NCI-H1436 treated with DMSO at 0.1 percent for 48 hours (cell line): ENCODE results near the gene LRTM1.

Source experiments
- DNase-seq: peaks from one replicate; lab custom pipeline; 2025; lab: John Stamatoyannopoulos, UW

Gene LRTM1

GRCh38 chr3:54940971-54941370, 13.1 kb upstream of the LRTM1 start:
- no peak for DNase-seq

GRCh38 chr3:54939557-54940300, 11.9 kb upstream of the LRTM1 start:
- DNase-seq = no peak

GRCh38 chr3:54936561-54936960, 8.7 kb upstream of the LRTM1 start:
- no peak for DNase-seq

DNA sequence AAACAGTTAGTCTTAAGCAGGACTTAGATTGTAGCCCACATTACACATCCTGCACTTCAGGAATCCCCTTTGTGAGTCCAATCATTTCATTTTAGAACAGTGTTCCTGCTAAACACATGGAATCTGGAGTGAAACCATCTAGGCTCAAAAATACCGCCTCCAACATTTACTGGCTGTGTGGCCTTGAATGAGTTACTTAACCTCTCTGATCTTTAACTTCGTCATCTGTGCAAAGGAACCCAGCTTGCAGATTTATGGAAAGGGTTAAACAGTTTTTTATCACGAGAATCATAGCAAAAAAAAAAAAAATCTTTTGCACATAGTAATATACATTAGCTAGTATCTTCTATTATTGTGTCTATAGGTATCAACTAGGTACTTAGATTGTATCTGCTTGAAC, 8.0 kb upstream of the LRTM1 start:
- DNase-seq = no peak

- DNase-seq = no peak
Measured at GRCh38 chr3:54932606-54933005, 4.7 kb upstream of the LRTM1 start.

GRCh38 chr3:54931182-54931581, 3.3 kb upstream of the LRTM1 start:
- no peak for DNase-seq

- no peak for DNase-seq
Measured at GRCh38 chr3:54918516-54918915, 9.3 kb downstream of the LRTM1 start.

DNA sequence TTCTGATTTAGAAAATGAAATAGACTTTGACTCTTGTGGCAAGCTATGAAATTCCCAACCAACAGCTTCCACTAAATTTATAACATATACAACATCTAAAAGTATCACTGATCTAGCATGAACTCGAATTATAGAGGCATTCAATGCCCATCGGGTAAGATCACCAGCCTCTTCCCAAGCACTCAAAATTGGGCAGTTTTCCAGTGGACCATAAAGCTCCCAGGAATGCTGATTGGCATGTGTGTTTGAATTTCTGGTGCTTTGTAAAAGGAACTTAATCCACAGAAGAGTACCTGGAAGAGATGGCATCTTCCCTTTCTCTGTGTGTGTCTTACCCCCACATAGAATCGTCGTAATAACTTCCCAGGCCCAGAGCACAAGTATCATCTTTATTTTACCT, 10.0 kb downstream of the LRTM1 start:
- DNase-seq = no peak

DNA sequence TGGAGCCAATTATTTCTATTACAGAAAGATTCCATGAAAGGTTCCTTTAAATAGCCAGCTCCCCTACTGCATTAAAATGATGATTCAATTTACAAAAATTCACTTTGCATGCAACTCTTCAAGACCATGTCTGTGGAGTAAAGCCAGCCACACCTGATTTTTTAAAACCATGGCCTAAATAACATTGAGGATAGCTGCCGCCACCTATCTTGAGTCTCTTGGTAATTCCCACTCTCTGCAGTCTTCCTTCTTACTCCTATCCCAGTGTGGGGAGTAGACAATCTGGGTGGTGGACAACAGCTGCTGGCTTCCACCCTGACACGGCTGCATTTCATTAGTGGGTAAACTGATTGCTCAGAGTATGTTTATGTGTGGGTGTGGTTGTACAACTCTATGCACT, 10.7 kb downstream of the LRTM1 start:
- no peak for DNase-seq

GRCh38 chr3:54916732-54917131, 11.1 kb downstream of the LRTM1 start:
- no peak for DNase-seq

- no peak for DNase-seq
Measured at GRCh38 chr3:54915976-54916375, 11.9 kb downstream of the LRTM1 start.

- DNase-seq = no peak
Measured at GRCh38 chr3:54915181-54915580, 12.7 kb downstream of the LRTM1 start.

- DNase-seq = no peak
Measured at GRCh38 chr3:54914180-54914579, 13.7 kb downstream of the LRTM1 start.

GRCh38 chr3:54909191-54909590, 18.7 kb downstream of the LRTM1 start:
- no peak for DNase-seq

GRCh38 chr3:54906763-54907162, 21.1 kb downstream of the LRTM1 start:
- DNase-seq = no peak

DNA sequence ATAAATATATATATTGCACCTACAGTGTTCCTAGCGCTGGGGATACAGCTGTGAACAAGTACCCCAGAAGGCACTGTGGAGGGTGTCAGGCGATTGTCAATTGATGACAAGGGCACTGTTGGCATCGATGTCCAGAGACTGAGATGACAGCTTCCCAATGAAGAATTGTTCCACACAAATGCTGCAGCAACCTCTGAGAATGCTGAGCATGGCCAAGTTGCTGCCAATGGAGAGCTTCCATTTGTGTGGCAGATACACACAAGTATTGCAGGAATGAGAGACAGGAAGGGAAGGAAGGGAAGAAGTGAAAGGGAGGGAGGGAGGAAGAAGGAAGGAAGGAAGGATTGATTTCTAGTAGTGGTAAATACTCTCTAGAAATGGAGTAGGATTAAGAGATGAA, 21.9 kb downstream of the LRTM1 start:
- no peak for DNase-seq

DNA sequence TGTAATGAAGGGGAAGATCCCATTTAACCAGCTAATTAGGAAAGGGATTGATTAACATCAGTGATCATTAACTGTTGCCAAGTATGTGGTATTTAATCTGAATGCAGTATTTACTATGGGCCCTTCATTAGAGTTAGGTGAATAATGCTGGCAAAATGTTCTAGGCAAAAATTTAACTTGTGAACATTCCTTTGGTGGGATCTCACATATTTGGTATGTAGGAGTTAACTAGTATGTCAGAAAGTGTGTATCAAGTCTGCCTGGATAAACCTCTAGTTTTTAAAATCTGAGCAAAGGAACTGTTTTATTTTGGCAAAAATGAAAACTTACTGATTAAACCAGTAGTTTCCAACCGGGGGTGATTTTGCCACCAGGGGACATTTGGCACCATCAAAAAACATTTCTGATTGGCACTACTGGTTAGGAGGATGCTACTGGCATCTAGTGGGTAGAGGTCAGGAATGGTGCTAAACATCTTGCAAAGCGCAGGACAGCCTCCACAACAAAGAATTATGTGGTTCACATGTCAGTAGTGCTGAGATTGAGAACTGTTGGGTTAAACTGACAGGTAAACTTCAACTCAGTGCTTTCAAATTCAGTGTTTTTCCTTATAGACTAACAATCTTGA, 22.5 kb downstream of the LRTM1 start:
- no peak for DNase-seq

DNA sequence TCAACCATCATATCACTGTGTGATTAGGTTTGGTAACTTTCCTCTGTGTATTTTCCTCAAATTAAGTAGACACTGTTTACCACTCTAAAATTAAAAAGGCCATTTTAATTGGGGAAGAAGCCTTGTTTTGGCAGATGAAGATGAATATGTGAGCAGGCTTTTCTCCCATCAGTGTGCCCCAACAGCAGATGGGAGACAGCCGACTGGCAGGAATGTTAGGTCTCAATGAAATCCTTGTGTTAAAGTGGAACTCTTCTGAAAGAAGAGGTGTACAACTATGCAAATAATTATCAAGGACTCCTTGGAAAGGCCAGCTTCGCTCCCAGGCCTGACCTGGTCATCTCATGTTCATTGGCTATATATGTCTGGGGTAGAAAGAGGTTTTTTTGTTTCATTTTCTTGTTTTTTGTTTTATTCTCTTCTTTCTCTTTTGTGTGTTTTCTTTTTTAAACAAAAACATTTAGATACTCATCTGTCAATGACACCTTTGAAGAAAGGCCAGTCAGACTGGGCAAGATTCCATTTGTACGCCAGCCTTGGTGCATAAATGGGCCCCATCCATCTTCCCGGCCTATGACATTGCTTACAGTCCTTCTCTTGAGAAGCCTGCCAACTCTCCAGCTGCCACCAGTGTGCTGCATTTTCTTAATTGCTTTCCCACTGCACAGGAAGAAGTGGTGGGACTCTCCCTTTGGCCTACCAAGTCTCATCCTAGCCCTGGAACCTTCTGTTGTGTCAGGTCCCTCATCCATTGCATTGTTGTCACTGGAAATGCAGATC, 25.8 kb downstream of the LRTM1 start:
- no peak for DNase-seq

- DNase-seq = no peak
Measured at GRCh38 chr3:54900838-54901591, 26.8 kb downstream of the LRTM1 start.

GRCh38 chr3:54899273-54899672, 28.6 kb downstream of the LRTM1 start:
- DNase-seq = no peak

- DNase-seq = no peak
Measured at GRCh38 chr3:54897028-54897711, 30.7 kb downstream of the LRTM1 start.

GRCh38 chr3:54895613-54896012, 32.2 kb downstream of the LRTM1 start:
- no peak for DNase-seq
